ENCODE data around the gene COPA.

The COPA gene

DNA sequence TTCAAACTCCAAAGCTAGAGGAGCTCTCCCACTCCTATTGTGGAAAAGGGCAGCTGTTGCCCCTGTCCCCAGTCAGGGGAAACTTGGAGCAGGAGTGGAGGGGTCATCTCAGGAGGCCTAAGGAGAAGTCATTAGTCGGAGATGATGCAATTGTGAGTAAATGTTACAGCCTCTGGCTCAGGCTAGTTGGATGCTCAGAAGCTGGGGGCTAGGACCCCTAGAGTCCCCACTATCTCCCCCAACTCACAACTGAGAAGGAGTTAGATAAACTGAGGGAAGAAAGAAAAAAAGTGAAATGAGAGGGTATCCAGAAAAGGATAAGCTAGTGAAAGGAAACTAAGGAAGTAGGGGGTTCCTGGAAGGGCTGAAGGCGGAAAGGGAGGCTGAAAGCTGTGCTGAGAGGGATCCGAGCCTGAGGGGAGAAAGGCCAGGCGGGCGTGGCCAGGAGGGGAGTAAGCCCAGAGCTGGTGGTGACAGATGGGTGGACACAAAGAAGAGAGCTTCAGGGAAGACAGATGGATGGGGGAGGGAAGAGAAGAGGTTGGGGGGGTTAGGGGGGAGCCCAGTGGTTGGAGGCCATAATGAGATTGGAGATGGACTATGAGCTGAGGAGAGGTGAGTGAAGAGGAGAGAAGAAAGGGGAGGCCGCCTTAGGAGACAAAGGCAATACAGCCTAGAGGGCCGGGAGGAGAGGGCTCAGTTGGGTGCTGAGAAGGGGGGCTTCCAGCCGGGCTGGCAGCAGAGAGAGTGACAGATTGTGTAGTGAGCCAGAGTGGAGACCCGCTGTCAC is 19.3 kb upstream of the COPA start:
- DNase-seq, result no peak

DNA sequence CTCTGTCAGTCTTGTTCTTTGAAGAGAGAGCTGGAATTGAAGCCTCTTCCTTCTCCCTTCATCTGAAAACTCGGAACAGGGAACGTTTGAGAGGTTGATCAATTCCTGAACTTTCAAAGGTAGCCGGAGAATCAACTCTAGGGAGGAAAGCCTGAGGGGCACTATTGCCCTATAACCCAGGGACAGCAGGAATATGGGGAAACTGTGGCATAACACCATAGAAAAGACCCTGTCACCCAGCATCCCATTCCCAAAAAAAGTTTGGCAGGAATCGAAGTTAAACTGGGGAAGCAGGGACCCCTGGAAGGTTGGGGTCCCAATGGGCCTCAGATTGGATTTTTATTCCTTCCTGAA is 18.7 kb upstream of the COPA start:
- no peak for DNase-seq

DNA sequence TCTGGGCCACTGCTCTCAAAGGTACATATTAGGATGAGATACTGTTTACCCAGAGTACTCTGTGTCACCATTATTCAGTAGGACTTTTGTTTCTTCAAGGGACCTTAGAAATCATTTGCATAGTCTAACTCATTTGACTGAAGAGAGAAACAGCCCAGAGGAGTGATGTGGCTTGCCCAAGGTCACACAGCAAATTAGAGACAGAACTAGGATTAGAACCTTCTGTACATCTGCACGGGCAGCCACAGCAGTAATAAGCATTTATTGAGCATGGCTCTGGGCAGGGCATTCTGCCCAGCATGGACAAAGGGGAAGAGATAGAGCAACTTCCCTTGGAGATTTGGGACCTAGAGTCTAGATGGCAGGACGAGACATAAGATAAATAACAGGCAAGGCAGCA is 18.1 kb upstream of the COPA start:
- DNase-seq, result no peak

DNA sequence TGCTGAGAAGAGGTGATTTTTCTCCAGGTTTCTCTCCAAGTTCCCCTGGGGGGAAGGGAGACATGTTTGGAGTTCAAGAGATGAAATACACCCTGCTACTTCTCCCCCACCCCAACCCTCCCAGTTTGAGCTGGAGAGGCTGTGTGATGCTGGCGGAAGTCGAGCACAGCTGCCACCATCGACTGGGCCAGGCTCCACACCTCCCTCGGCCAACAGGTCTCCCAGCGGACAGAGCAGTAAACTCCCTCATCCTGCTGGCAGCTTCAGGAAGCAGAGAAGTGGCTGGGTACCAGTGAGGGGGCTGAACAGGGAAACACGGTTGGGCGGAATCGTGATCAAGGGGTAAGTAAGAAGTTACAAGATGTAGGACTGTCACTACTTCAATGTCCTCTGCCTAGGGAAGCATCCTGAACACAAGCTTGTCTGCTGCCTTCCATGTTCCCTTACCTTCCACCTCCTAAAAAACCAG is 17.2 kb upstream of the COPA start:
- DNase-seq, result no peak

DNA sequence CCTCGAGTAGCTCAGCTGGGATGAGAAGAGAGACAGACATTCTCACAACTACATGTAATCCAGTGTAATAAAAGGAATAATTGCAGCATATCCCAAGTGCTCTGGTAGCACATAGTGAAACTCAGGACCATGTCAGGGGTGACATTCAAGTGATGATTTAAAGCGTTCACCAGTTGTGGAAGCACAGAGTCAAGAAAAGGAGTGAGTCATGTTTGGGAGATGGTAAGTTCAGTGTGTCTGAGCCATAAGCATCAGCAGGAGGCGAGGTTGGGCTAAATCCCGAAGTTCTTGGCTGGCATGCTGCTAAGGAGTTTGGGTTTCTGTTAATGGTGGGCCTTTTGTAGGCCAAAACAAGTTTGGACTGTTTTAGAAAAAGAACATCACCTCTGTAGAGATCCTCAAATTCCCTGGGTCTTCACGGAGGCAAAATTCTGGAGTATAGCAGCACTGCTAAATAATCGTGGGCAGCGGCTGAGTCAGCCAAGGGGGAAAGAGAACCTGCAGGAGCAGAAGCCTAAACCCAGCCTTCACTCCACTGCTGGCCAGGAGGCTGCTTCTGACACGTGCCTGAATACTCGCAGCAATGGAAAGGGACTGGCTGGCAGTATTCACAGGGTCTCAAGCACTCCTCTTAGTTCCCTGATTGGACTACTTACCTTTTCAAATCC is 16.6 kb upstream of the COPA start:
- DNase-seq, result no peak

DNA sequence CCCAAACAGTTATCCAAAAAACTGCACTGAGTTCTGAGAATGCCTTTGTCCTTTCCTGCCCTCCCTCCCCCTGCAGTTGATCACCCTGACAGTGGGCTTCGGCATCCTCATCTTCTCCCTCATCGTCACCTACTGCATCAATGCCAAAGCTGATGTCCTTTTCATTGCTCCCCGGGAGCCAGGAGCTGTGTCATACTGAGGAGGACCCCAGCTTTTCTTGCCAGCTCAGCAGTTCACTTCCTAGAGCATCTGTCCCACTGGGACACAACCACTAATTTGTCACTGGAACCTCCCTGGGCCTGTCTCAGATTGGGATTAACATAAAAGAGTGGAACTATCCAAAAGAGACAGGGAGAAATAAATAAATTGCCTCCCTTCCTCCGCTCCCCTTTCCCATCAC is 15.0 kb upstream of the COPA start:
- no peak for DNase-seq

DNA sequence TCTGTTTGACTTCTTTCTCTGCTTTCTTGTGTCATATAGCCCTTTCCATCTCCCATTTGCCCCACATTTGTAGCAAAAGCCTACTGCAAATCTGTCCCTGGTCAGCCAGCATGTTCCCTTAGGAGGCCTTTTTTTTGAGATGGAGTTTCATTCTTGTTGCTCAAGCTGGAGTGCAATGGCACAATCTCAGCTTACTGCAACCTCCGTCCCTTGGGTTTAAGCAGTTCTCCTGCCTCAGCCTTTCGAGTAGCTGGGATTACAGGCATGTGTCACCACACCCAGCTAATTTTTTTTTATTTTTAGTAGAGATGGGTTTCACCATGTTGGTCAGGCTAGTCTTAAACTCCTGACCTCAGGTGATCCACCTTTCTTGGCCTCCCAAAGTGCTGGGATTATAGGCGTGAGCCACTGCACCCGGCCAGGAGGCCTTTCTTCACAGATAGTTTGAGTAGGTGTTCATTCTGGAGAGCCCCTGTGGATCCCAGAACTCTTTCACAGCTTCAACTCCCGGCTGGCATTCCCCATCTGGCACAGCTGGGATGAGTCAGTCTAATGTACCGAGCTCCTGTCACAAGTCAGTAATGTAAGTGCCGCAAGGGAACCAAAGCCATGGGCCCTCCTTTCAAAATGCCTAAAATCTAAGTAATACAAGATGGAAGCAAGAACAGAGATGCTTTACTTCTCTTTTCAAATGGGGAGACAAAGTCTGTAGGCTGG is 14.4 kb upstream of the COPA start:
- no peak for DNase-seq

DNA sequence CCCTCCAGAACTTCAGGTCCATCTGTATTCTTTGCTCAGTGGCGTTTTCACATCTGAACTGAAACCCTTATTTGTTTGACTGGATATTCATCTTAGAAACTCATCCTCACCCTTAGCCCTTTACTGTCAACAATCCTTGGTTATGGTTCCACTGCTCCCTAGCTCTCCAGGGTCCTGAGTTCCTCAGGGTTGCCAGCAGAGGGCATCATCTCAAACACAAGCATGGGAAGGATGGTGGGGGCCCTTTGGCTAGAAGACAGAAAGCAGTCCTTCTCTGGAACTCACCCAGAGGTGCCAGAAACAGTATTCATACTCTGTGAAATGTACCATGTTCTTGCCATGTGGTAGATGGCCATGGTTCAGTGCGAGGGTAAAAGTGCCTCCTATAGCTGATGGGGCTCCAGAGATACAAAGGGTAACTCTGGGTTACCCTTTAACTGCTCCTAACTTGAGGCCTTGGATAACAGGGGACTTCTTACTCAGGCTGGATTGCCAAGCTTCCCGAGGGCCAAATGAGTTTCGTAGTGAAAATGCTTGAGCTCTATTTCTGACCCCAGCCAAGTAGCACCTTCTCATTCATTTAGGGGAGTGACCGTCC is 11.4 kb upstream of the COPA start:
- no peak for DNase-seq

DNA sequence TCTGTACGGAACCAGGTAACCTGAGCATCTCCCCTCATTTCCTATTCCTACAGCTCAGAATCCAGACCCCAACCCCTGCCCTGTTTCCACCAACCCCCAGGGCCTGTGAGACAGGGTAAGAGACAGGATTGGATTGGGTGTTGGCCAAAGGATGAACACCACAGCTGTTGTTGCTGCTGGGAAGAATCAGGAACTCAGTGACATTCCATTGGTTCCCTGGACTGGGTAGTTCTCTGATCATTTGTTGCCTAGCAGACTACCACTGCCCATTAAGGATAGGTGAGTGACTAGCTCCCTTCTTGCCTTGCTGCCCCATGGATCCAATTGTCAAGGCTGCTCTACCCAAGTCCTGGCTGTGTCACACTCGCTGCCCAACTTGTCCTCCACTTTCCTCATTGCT is 10.2 kb upstream of the COPA start:
- DNase-seq, result no peak

DNA sequence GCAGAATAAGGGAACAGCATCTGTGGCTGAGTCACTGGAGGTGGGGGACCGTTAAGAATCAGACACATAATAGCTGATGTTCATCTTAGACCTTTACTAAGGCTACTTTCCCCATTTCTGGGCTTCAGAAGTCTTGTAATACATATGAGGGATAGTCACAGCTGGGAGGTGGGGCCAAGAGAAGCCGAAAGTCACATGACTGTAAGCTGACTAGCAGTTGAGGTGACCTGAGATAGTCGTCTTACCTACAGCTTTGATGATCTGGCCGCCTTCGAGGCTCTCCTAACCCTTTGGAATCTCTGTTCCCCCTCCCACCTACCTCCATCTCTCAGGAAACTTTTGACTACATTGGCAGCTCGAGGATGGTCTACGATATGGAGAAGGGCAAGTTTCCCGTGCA is 9.5 kb upstream of the COPA start:
- DNase-seq, result no peak

DNA sequence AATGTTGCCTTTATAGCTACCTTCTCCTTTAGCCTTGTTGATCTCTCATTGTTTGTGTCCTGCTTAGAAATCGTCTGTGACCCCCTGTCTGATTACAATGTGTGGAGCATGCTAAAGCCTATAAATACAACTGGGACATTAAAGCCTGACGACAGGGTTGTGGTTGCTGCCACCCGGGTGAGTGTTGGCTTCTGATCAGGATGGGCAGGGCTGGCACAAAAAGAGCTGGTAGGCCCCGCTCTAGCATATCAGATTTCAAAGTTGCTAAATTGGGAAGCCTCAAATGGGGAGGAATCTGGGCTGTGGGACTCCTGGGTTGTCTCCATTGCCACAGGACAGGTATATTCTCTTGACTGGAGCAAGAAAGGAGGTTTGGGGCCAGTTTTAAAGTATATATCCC is 8.6 kb upstream of the COPA start:
- no peak for DNase-seq

DNA sequence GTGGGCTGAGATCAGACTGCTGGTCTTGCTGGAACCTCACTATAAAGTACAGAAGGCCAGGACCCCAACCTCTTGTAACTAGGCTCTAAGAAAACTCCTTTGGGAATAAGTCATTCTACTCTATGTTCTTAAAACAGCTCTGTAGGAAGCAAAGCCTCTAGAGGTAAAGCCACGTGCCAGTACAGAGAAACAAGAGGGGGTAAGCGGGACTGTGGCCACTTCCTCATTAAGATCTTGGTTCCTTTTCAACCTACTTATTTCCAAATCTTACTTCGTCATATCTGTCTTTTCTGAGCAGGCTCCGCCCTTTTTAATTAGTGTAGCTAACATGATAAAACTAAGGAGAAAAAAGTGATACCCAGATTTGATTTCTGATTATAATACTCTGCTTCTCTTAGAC is 3.9 kb upstream of the COPA start:
- DNase-seq, result no peak

DNA sequence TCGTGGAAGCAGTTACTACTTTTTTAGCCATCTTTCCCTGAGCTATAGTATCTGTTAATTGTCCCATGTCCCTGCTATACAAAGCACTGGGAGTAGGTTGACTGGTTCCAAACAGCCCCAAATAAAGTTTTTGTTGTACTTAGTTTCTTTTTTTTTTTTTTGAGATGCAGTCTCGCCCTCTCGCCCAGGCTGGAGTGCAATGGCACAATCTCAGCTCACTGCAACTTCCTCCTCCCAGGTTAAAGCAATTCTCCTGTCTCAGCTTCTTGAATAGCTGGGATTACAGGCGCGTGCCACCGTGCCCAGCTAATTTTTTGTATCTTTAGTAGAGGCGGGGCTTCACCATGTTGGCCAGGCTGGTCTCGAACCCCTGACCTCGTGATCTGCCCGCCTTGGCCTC is 3.4 kb upstream of the COPA start:
- DNase-seq, result no peak

DNA sequence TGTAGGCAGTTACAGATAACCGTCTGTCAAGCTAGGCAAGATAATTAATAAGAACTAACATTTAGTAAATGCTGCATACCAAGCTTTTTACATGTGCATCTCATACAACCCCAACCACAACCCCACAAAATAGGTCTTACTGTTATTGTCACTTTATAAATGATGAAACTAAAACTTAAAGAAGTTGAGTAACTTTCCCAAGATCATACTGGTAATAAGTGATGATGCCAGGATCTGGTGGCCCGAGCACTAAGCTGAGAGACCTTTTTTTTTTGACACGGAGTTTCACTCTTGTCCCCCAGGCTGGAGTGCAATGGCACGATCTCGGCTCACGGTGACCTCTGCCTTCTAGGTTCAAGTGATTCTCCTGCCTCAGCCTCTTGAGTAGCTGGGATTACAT is 1.9 kb upstream of the COPA start:
- DNase-seq, result no peak

DNA sequence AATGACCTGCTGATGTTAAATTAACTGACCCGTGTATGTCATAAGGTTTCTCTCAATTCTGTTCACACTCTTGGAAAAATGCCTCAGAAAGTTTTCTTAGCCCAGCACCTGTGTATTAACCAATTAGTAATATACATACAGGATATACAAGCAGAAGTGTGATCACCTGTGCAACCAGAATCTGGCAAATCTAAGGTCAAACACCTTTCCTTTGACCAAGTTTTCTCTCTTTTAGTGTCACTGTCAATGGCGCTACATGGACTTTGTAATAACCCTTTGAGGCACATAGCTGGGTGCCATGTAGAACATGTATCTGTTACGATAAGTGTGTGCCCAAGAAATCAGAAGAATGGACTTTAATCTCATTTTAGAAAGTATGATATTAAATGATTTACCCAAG is 1.2 kb upstream of the COPA start:
- no peak for DNase-seq

DNA sequence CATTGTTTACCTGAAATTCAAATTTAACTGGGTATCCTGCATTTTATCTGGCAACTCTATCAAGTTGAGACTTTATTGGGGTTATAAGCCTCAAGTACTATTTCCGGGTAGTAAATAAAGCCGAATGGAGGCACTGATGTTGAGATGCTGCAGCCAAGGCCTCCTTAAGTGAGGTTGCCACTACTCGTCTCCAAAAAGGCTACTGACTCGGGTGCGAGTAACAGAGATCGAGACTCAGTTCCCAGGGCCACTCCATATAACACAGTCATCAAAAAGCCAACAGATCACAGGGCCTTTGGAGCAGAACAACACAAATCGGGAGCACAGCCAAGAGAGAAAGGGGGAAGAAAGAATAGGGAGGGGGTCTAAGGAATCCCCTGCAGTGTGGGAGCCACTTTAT is 524 bp downstream of the COPA start:
- no peak for DNase-seq

DNA sequence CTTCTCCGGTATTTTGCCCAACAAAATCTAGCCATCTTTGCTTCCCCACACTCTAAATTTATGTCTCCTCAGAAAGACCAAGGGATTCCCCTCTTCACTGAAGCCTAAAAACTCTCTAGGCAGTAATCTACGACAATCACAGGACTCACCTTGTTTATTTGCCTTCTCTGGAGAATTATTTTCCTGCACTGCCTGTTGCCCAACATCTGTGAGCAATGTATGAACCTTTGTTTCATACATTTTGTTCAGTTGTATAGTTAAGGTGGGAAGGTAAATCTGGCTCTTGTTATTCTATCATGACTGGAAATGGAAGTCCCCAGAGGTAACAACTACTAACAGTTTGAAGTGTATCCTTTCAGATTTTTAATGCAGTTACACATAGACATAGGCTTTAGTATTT is 2.2 kb downstream of the COPA start:
- no peak for DNase-seq

DNA sequence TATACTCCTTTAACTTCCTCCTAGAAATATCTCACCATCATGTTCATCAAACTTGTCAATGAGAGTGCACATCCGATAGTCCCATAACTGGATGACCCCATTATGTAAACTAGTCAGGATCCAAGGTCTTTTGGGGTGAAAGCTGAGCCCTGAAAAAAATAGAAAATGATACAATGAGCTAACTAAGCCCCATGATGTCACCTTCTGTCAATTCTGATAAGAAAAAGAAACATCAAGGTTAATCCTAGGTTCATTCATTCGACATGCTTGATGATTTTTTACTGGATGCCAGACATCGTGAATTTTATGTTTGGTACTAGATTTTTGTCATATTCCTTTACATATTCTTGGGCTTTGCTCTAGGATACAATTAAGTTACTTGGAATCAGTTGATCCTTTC is 2.9 kb downstream of the COPA start:
- no peak for DNase-seq

DNA sequence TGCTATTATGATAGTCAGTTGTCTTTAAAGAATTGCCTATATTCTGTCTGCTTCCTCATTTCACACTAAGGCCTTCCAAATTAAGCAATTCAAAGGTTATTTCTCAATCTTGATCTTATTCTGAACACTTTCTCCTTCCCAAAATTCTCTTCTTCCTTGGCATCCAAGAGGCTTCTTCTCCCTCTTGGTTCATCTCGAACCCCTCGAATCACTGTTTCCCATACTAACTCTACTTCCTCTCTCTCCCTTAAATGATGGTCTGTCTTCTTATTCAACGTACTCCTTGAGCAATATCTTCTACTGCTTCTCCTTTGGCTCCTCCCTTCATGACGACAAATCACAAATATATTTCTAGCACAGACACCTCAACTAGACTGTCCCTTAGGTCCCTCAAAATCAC is 4.5 kb downstream of the COPA start:
- DNase-seq, result no peak

DNA sequence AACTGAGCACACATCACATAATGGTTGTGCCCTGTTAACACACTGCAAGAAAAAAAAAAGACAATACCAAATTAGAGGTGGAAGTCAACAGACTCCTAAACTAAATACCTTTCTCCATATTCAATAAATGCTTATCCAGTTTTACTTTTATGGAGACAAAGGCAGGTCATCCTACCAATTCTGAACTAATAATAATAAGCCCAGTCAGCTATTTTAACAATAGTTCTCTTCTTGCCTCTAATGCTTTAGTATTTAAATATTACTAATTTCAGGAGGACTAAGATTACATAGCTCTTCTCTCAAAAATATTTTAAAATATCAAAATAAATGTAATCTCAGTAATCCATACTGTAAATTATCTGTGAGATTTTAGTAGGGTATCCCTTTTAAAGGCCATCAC is 10.5 kb downstream of the COPA start:
- no peak for DNase-seq

DNA sequence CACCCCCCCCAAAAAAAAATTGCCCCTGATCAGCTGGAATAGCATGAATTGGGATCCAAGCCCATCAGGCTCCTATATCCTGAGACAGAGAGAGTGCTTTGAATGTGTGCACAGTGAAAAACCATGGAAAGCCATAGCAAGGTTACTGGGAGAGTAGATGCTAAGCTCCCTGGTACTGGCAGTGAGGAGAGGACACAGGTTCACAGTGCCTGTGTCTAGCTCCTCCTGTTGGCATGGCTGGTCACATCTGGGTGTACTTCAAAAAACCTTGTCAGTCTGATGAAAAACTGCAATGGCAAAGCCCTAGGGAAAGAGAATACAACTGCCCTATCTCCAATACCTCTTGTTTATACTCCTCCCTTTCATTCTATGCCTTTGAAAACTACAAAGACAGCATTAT is 12.9 kb downstream of the COPA start:
- DNase-seq, result no peak

DNA sequence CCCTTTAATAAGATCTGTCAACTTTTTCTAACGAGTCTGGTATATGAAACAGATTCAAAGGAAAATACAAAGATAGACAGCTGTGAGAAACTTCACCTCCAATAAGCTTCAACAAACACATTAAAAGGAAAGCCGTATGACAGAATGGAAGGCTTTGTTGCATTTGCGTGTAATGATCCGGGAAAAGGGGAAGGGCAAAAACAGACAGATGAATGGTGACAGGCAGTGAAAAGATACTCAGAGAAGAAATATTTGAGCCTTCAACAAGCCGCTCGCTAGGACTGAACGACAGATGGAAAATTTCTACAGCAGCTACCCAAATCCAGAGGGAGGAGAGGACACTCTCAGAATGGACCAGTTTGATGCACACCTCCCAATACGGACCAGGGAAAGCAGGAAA is 14.9 kb downstream of the COPA start:
- DNase-seq, result no peak

DNA sequence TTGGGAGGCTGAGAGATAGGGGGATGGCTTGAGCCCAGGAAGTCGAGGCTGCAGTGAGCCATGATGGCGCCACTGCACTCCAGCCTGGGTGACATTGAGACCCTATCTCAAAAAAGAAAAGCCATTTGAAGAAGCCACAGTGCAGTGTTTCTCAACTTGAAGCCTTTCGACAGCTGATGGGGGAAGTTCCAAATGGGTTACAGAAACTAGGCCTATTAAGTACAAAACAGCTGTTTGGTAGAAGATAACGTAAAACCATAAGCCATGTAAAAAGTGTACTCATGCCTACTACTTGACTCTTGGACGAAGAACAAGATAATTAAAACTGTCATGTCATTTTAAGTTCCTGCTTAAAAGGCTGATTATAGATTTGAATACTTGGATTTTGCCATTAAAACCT is 16.6 kb downstream of the COPA start:
- DNase-seq, result no peak

DNA sequence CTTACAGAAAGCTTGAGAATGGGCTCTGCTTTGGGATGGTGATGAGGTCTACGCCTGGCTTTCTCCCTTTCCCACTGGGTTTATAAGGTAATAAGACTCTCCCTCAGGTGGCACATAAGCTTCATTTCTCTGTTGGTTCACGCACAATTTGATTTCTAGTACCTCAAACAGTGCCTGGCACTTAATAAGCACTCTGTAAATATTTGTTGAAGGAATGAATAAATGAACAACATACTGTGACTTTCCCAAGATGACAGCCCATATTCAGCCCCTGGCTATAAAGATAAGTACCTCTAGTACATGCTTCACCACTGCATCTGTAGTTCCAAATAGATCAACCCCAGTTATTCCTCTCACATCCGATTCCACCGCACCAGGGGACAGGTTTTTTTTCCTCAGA is 17.8 kb downstream of the COPA start:
- no peak for DNase-seq
